Midbrain (tissue), 1 donor: ENCODE results near the gene GRAP.
"Not testable (repeated sequence)": the region's sequence is repeated elsewhere in the genome, so short reads cannot be mapped to it uniquely, and the experiment has no call there.

Experiments
- DNase-seq: peaks from one replicate; lab custom pipeline; 2025; lab: John Stamatoyannopoulos, UW

GRAP gene

DNA sequence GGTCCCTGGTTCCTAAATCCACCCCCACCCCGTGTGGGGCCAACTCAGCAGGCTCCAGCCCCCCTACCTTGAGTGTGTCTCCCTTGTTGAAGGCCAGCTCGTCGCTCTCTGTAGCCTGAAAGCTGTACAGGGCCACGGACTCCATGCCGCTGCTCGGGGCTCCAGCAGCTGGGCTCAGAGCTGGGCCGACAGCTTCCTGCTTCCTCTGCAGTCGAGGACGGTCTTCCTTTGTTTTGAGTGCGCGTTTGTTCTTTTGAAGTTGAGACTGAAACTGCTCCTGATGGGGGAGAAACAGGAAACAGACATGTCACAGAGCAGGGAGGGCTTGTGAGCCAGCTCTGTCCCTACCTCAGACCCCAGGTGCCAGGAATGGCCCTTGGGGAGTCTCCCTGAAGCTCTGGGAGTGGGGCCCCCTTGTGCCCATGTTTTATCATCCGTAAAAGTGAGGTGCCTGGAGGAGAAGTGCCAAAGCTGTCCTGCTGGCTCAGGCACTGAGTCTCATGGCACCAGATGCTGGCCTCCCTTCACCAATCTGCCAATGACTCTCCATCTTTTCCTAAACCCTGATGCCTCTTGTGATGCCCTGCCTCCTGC, at the start of gene GRAP:
Gene GRAP (minus strand): TSS at position 176 of the 594 bp plus-strand sequence. CDS start 31 bp downstream, at position 145.
- not testable (repeated sequence) for DNase-seq

DNA sequence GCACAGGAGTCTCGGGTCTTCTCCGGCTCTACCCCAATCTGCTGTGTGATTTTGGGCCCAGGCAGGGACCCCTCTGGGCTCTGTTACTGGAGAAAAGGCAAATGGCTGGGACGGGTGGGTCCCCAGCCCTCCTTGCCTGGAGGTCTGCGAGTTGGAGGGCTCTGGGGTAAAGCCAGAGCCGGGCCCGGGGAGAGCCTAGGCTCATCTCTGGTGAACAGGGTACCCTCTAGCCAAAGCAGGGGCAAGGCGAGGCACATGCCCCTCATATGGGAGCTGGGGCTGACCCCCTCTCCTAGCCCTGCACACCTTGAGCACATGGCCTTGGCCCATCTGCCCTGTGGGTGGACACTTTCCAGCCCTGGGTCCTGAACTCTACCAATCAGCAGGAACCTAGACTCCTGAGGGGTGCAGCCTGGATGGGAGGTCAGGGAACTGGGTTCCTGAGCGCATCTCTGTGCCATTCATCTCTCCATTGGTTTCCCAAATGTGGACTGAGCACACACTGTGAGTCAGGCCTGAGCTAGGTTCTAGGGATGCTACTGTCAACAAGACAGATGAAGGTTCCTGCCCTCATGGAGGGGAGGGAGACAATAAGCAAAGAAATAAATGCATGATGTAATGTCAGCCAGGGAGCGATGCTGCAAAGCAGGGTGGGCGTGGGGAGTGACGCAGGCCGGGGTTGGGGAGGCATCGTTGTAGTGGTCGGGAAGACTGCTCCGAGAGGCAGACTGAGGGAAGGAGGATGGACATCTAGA, 47.1 kb upstream of the GRAP start:
- not testable (repeated sequence) for DNase-seq

DNA sequence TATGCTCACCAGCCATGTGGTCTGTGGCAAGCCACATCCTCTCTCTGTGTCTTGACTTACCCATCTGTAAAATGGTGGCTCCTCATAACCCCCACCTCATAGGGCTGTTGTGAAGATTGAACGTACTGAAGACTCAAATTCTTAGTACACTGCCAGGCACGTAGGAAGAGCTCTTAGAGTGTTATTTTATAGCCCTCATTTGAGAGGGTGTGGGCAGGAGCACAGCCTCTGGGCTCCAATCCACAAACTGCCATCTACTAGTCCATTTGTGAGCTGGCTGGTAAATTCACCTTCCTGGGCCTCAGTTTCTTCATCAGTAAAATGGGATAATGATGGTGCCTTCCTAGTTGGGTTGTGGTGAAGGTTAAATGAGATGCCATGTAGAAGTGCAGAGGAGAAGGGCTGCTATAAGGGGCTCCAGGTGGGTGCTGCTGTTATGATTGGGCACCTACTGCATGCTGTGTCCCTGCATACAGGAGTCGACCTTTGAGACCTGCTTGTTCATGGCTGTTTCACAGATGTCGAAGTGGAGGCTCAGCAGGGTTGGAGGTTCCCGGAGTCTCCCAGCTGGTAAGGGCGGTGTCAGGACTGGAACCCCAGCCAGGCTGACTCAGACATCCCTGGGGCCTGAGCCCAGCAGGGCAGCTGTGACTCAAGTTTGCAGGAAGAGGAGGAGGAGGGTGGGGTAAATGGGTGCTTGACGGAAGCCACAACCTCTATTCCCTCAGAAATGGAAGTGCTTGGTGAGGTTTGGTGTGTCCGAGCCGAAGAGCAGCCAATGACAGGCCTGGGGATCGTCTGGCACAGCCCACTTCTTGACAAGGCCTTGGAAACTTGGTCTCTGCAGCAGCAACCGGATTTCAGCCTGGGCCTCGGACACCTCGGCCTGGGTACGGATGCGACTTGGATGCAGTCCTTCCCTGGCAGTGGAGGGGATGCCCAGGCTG, 46.3 kb upstream of the GRAP start:
- DNase-seq: not testable (repeated sequence)

DNA sequence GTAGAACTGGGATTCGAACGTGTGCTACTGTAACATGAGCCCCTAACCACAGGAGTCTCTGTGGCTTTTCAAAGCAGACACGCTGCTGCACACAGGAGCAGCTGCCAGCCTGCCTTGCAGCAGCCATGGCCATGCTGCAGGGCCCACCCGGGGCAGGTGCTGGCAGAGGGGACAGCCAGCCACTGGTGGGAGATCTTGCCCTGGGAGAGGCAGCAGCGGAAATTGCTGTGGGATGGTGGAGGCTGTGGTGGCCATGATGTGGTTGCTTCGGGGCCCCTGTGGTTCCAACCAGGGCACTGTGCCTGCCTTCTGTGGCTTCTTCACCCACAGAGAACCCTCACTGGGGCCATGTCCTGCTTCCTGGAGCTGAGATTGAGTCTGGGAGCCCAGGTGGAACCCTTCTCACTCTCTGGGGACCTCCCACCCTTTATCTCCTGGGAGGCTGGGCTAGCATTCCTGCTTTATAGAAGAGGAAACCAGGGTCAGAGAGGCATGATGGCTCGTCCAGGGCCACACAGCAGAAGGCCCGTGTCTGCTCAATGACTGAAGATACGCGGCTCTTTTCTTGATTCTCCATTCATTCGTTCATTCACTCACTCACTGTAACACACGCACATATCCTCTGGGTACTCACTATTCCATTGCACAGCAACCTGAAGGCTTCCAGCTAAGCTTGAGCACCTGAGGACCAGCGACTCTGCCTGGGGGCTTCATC, 43.5 kb upstream of the GRAP start:
- DNase-seq: not testable (repeated sequence)

DNA sequence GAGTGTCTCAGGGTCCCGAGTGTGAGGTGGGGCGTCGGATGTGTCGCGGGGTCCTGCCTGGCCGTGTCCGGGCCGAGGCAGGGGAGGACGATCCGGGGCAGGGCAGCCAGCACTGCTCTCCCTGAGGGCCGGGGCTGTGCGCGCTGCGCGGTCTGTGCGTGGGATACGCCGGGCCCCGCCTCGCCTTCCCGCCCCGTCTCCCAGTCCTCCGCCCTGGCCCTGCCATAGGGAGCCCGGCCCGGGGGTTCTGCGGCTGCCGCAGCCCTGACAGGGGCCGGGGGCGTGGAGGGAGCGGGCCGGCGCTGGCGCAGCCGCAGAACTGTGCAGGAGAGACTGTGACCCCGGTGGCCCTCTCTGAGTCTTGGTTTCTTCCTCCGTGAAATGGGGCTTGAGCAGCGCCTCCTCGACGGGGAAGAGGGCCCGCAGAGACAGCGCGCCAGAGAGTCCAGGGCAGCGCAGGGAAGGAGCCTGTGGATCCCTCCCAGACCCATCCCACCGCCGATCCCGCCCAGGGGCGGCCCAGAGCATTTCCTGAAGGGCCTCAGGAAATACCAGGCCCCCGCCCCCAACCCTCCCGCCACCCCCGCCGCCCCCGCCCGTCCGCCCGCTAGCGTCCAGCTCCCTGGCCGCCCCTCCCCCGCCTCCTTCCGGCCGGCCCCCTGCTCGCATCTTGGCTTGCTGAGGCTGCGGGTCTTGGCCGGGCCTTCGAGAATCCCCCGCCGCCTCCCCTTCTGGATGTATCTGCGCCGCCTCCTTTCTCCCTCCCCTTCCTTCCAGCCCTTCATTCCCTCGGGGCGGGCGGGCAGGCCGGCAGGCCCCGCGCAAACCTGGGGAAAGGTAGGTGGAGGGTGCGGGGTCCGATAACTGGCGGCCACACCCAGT, 42.3 kb upstream of the GRAP start:
- not testable (repeated sequence) for DNase-seq

DNA sequence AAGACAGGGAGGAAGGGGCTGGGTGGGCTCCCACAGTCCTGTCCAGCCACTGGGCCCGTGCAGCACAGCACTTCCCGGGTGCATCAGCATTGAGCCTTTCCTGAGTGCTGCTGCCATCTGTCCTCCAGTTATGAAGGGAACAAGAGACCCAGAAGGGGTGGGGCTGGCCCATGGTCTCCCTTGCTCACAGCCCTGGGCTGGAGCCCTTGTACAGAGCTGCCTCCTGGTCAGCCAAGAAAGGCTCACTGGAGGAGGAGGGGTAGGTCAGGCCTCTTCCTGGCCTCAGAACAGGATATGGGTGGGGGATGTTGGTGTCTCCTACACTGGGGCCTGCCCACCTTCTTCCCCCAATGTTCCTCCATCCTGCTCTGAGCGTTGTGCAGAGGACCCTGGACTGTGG, 30.6 kb upstream of the GRAP start:
- DNase-seq: not testable (repeated sequence)

DNA sequence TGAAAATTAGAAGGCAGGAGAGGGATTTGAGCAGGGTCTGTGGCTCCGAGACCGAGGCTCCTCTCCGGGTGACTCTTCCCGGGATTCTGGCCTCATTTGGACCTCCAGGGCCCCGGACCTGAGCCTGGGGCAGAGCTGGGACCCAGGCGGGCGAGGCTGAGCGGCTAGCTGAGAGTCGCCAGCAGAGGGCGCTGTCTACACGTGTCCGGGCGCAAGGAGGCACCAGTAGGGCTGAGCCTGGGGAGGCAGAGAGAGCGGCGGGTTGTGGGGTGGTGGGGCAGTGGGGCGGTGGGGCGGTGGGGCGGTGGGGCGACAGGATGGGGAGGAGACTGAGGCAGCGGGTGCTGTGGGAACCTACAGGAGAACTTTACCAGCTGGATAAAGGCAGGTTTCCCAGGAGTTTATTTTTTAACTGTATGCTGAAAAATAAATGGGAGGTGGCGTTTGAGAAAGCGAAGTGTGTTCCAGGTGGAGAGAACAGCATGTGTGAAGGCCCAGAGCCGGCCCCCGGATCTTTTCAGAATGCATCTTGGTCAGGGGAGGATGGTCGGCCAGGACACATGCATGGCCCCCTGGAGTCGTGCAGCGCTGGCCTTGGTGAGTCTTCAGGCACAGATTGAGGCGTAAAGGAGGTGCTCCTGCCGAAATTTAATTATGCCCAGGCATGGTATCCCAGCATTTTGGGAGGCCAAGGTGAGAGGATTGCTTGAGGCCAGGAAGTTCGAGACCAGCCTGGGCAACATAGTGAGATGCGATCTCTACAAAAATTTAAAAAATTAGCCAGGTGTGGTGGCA, 29.8 kb upstream of the GRAP start:
- DNase-seq: not testable (repeated sequence)

DNA sequence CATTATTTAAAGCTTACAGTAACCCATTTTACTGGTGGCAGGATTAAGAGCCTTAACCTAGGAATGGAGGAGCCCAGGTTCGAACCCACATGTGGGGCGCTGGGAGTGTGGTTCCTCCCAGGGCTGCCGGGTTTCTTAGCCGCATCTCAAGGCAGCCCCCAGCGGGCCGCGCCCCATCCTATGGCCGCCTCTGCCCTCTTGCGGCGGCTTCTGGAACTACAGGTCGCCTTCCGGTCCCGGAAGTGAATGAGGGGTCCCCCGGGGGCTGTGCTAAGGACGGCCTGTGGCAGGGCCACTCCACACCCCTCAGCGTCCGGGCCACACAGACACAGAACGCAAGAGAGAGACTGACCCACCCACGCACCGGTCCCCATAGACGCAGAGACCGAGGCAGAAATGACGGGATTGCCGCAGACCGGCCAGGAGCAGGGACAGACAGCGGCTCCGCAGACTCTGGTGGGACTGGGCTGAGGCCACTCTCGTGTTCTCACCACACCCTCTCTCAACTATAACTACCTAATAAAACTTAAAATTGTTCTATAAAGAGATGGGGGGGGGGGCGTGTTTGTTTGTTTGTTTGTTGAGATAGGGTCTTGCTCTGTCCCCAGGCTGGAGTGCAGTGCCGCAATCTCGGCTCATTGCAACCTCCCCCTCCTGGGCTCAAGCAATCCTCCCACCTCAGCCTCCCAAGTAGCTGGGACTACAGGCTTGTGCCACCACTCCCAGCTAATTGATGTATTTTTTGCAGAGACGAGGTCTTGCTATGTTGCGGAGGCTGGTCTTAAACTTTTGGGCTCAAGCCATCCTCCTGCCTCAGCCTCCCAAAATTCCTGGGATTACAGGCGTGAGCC, 23.8 kb upstream of the GRAP start:
- DNase-seq: not testable (repeated sequence)

DNA sequence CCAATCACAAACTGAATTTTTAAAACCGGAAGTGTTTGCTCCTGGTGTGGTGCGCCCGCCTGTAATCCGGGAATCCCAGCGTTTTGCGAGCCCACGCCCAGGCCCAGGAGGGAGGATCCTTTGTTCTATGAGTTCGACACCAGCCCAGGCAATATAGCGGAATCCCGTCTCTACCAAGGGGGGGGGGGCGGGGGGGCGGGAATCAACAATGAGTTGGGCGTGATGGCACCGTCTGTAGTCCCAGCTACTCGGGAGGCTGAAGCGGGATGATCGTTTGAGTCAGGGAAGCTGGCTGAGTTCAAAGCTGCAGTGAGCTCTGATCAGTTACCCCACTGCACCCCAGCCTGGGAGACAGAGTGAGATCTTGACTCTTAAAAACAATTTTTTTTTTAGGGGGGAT, 17.6 kb upstream of the GRAP start:
- not testable (repeated sequence) for DNase-seq

DNA sequence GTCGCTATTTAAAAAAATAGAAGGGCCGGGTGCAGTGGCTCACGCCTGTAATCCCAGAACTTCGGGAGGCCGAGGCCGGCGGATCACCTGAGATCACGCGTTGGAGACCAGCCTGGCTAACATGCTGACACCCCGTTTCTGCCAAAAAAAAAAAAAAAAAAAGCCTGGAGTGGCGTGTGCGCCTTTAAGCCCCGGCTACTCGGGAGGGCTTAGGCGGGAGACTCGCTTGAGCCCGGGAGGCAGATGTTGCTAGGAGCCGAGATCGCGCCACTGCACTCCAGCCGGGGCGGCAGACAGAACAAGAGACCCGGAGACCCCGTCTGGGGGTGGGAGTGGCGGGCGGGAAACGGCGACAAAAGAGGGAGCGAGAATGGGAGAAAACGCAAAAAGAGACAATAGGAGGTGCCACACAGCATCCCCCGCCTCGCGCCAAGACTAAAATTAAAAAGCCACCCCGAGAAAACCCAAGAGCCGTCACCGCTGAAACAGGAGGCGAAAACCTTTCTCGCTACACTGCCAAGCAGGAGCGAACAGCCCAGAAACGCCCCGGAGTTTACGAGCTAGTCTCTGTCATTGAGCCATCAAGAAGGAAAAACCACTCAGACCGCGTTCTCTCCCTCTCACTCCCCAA, 16.7 kb upstream of the GRAP start:
- not testable (repeated sequence) for DNase-seq

DNA sequence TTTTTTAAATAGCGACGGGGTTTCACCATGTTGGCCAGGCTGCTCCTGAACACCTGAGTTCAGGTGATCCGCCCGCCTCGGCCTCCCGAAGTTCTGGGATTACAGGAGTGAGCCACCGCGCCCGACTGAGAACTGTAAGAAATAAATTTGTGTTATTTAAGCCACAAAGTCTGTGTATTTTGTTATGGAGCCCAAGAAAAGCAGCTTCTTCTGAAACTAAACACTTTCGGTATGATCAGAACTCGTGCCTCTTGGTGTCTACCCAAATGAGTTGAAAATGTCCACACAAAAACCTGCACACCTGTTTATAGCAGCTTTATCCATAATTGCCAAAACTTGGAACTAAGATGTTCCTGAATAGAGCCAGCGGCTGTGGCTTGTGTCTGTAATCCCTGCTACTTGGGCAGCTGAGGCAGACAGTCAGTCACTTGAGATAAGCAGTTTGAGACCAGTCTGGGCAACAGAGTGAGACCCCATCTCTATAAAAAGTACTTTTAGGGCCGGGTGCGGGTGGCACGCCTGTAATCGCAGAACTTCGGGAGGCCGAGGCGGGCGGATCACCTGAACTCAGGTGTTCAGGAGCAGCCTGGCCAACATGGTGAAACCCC, 16.1 kb upstream of the GRAP start:
- DNase-seq: not testable (repeated sequence)

DNA sequence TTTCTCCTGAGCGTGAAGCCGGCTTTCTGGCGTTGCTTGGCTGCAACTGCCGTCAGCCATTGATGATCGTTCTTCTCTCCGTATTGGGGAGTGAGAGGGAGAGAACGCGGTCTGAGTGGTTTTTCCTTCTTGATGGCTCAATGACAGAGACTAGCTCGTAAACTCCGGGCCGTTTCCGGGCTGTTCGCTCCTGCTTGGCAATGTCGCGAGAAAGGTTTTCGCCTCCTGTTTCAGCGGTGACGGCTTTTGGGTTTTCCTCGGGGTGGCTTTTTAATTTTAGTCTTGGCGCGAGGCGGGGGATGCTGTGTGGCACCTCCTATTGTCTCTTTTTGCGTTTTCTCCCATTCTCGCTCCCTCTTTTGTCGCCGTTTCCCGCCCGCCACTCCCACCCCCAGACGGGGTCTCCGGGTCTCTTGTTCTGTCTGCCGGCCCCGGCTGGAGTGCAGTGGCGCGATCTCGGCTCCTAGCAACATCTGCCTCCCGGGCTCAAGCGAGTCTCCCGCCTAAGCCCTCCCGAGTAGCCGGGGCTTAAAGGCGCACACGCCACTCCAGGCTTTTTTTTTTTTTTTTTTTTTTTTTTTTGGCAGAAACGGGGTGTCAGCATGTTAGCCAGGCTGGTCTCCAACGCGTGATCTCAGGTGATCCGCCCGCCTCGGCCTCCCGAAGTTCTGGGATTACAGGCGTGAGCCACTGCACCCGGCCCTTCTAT, 15.4 kb upstream of the GRAP start:
- DNase-seq: not testable (repeated sequence)

DNA sequence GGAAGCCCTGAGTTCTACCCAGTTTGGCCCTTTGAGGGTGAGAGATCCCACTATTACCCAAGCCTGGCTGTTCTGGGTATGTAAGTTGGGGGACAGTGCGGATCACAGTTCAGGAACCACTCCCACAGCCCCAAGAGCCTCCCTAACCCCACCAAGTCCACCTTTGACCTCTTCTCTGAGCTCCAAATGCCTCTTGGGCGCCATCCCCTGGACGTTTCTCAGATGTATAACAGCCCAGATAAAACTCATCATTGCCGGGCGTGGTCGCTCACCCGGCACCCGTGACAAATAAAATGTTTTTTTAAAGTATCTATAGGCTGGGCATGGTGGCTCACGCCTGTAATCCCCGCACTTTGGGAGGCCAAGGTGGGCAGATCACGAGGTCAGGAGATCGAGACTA, 8.7 kb upstream of the GRAP start:
- DNase-seq: not testable (repeated sequence)

DNA sequence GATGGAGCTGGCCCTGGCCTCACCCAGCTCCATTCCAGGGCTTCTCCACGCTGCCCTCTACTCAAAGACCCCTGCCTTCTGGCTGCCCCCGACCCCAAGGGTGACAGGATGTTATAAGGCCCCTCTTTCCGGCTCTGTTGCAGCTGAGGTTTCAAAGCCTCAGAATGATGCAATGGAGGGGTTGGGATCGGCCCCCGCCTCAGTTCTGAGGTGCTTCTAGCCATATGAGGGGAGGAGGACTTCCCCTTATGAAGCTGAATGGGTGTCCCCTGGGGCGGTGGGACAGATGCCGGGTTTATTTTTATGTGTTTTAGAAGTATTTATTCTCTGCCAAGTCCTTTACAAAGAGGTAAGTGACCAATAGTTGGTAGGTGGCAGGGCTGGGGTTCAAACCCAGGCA, 2.1 kb upstream of the GRAP start:
- DNase-seq: not testable (repeated sequence)

DNA sequence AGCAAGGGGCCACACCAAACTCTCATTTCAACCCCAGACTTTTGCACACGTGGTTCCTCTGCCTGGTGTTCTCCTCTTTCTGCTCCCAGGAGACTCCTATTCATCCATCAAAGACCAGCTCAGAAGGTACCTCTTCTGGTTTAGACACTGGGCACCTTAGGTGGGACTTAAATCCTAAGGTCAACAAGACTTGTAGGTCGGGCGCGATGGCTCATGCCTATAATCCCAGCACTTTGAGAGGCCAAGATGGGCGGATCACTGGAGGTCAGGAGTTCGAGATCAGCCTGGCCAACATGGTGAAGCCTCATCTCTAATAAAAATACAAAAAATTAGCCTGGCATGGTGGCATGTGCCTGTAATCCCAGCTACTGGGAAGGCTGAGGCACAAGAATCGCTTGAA, 753 bp upstream of the GRAP start:
- DNase-seq: not testable (repeated sequence)

DNA sequence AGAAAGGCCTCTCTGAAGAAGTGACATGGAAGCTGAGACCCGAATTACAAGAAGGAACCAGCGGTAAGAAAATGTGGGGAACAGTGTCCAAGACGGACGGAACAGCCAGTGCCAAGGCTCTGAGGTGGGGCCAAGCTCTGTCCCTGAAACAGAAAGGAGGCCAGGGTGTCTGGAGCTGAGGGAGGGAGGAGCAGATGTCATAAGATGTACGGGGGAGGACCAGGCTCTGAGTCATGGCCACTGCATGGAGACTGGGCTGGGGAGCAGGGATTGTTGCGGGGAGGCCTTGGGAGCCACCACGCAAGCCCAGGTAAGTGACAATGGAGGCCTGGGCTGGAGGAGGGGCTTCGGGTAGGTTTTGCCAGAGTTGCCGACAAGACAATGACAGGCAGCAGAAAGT, 2.1 kb downstream of the GRAP start:
- not testable (repeated sequence) for DNase-seq

DNA sequence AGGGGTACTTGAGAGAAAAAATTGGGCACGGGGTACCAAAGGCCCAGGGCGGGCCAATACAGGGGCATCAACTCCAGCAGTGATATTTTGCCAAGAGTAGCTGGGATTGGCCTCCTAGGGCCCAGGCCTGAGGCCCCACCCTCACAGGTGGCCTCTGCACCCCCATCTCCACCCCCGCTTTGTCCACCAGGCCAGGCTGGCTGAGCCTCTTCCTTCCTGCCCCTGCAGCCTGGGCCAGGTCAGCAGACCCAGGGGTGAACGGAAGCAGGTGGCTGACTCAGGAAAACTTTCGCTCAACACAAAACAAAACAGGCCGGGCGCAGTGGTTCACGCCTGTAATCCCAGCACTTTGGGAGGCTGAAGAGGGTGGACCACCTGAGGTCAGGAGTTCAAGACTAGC, 3.7 kb downstream of the GRAP start:
- DNase-seq: not testable (repeated sequence)
